ENCODE results near the gene MAP3K7CL. TPM values are rescaled to one million over a fixed set of nuclear protein-coding genes. Genes with fewer than 3 reads are reported as not detected.

MAP3K7CL gene
- total RNA-seq, 6 donors from 2014 or later = 3.5 to 9.4 (median 5.9) TPM

DNA sequence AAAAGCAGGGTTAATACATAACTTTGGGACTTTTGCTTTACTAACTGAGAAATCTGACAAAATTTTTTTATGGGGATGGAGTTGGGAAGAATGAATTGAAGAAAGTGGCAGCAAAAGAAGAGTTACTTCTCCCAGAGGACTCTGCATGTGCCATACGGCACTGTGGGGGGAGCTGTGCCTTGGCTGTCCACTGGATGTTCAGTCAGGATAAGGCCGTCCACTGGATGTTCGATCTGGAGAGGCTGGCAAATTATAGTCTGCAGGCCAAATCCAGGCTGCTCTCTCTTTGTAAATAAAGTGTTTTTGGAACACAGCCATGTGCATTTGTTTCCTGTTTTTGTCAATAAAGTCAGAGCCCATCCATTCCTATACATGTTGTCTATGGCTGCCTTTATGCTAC, 4.5 kb upstream of the MAP3K7CL start:
- H3K36me3 ChIP-seq = no peaks in the 10 kb centered on the region
- H3K27me3 ChIP-seq = no peaks in the 10 kb centered on the region
- 59 to 69% methylated on average over 3 of the region's 3 CpGs for WGBS, 2 donors
- TF ChIP-seq EP300 (IDR thresholded peaks at IDR 0.05) = no peak
- TF ChIP-seq, protein P1, sequence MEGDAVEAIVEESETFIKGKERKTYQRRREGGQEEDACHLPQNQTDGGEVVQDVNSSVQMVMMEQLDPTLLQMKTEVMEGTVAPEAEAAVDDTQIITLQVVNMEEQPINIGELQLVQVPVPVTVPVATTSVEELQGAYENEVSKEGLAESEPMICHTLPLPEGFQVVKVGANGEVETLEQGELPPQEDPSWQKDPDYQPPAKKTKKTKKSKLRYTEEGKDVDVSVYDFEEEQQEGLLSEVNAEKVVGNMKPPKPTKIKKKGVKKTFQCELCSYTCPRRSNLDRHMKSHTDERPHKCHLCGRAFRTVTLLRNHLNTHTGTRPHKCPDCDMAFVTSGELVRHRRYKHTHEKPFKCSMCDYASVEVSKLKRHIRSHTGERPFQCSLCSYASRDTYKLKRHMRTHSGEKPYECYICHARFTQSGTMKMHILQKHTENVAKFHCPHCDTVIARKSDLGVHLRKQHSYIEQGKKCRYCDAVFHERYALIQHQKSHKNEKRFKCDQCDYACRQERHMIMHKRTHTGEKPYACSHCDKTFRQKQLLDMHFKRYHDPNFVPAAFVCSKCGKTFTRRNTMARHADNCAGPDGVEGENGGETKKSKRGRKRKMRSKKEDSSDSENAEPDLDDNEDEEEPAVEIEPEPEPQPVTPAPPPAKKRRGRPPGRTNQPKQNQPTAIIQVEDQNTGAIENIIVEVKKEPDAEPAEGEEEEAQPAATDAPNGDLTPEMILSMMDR (IDR thresholded peaks at IDR 0.05) = no peak
- no peak for TF ChIP-seq POLR2AphosphoS5 (IDR thresholded peaks at IDR 0.05)
- no peak for TF ChIP-seq POLR2A (IDR thresholded peaks at IDR 0.05)
- H3K4me3 ChIP-seq = no peak overlapping the region
- no peaks in the 10 kb centered on the region for H3K4me1 ChIP-seq
- H3K9me3 ChIP-seq = no peaks in the 10 kb centered on the region
- ATAC-seq (ENCODE audit: low FRiP score in 2 of 2) (no peak), DNase-seq (no peak)
- H3K27ac ChIP-seq = no peak overlapping the region

DNA sequence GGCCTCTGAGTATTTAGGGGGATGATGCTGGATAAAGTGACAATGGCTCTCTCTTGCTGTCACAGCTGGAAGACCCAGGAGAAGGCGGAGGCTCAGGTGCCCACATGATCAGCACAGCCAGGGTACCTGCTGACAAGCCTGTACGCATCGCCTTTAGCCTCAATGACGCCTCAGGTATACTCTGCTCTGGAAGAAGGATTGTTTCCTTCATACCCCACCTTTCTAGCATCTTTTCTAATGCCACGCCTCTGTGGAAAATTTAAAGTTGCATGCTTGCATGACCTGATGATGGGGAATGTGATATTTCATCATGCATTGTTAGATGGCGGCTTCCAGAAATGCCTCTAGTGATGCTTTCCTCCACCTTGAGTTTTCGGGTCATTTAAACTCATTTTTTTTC, 2.8 kb downstream of the MAP3K7CL start:
- DNase-seq (no peak), ATAC-seq (ENCODE audit: low FRiP score in 2 of 2) (no peak)
- WGBS, 2 donors = 93 to 95% methylated on average over 7 of the region's 7 CpGs
- TF ChIP-seq, protein P1 (IDR thresholded peaks at IDR 0.05) = no peak
- no peak for TF ChIP-seq EP300 (IDR thresholded peaks at IDR 0.05)
- no peak for TF ChIP-seq POLR2A (IDR thresholded peaks at IDR 0.05)
- no peak for TF ChIP-seq POLR2AphosphoS5 (IDR thresholded peaks at IDR 0.05)
- Histone ChIP-seq H3K27ac (no peak overlapping the region), H3K4me3 (no peak overlapping the region), H3K27me3 (no peaks in the 10 kb centered on the region), H3K9me3 (no peaks in the 10 kb centered on the region), H3K36me3 (no peaks in the 10 kb centered on the region), H3K4me1 (no peaks in the 10 kb centered on the region)

DNA sequence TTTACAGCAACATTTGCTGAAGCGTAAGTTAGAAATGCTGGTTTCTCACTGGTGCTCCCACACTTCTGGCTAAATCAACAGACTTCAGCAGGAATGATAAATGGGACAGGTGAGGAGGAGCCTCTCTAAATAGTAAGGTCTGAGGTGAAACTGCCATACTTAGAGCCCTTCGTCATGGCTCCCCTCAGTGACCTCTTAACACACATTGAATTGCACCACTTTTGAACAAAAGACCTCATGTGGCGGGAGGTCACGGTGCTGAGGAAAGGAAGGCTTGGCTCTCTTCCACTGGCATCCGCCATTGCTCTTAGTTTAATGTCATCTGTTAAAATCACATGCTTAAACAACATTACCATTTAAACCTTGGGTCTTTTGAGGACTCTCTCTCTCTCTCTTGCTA, 3.4 kb downstream of the MAP3K7CL start:
- no peak for DNase-seq
- Histone ChIP-seq H3K4me3 (no peak overlapping the region), H3K27me3 (no peaks in the 10 kb centered on the region), H3K36me3 (no peaks in the 10 kb centered on the region), H3K9me3 (no peaks in the 10 kb centered on the region), H3K27ac (no peak overlapping the region), H3K4me1 (no peaks in the 10 kb centered on the region)
- TF ChIP-seq EP300 (IDR thresholded peaks at IDR 0.05) (no peak), POLR2AphosphoS5 (IDR thresholded peaks at IDR 0.05) (no peak), POLR2A (IDR thresholded peaks at IDR 0.05) (no peak)
- TF ChIP-seq, protein P1 (IDR thresholded peaks at IDR 0.05) = no peak
- no peak for ATAC-seq (ENCODE audit: low FRiP score in 2 of 2)
- 67 to 84% methylated on average over 5 of the region's 5 CpGs for WGBS, 2 donors

DNA sequence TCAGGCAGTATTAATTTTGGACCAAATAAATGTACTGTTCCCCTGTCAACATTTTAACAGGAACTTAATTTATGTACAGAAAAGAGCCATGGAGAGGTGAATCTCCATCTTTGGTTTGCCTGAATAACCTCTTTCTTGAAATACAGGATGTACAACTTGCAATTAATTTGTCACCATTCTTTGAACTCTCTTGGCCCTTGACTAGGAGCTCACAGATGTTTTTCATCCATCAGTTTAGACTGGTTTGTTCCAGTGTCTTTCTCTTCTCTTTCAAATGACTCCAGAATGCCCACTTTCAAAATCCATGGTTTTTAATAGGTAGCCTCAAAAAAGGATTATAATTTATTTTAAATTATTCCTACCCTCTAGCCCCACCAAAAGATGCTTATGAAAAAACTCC, 5.0 kb downstream of the MAP3K7CL start:
- Histone ChIP-seq H3K4me1 (no peaks in the 10 kb centered on the region), H3K9me3 (no peaks in the 10 kb centered on the region), H3K27me3 (no peaks in the 10 kb centered on the region), H3K36me3 (no peaks in the 10 kb centered on the region), H3K4me3 (no peak overlapping the region), H3K27ac (no peak overlapping the region)
- no peak for ATAC-seq (ENCODE audit: low FRiP score in 2 of 2)
- no peak for DNase-seq
- TF ChIP-seq EP300 (IDR thresholded peaks at IDR 0.05) (no peak), POLR2AphosphoS5 (IDR thresholded peaks at IDR 0.05) (no peak), POLR2A (IDR thresholded peaks at IDR 0.05) (no peak)
- TF ChIP-seq, protein P1 (IDR thresholded peaks at IDR 0.05) = no peak

DNA sequence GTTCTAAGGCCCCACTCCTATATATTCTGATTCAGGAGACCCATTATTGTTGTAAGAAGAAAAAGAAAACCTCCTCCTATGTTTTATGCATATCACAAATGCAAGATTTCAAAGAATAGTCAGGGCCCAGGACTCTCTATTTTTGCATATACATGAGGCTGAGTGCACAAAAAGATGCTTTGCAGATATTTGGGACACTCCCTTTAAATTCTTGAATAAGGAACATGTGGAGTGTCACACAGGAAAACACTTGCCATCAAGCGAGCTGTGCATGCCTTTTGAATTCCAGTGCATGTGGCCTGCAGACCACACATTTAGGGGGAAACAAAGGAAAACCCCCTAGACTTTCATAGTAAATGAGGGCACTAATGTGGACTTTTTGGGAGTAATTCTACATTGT, 5.6 kb downstream of the MAP3K7CL start:
- no peak for DNase-seq
- Histone ChIP-seq H3K4me3 (no peak overlapping the region), H3K27ac (no peak overlapping the region), H3K4me1 (no peaks in the 10 kb centered on the region), H3K9me3 (no peaks in the 10 kb centered on the region), H3K36me3 (no peaks in the 10 kb centered on the region), H3K27me3 (no peaks in the 10 kb centered on the region)
- no peak for ATAC-seq (ENCODE audit: low FRiP score in 2 of 2)
- TF ChIP-seq POLR2A (IDR thresholded peaks at IDR 0.05) = no peak
- TF ChIP-seq EP300 (IDR thresholded peaks at IDR 0.05) = no peak
- TF ChIP-seq, protein P1 (IDR thresholded peaks at IDR 0.05) = no peak
- no peak for TF ChIP-seq POLR2AphosphoS5 (IDR thresholded peaks at IDR 0.05)
- WGBS, 2 donors = 74 to 85% methylated on average over 1 of the region's 1 CpG

Data from upper lobe of left lung (tissue), 6 donors.